Fibroblast of the aortic adventitia (primary cell): ENCODE measurements around the gene NLGN4Y. TPM values are rescaled to one million over a fixed set of nuclear protein-coding genes. Genes with fewer than 3 reads are reported as not detected.

Experiments used
- DNase-seq: peaks from one replicate; pipeline ENCODE4 v3.0.0-alpha.2; 2010; ENCODE audit warnings: low read depth
- H3K4me3 ChIP-seq: 2 replicates; pipeline ENCODE4 v1.5.1; 2011; ENCODE audit warnings: low read depth, mild to moderate bottlenecking, control low read depth, low read length, moderate library complexity
- total RNA-seq: library from RNA; depleted of rRNA; stranded (reverse); fragments of >200 nt; gene quantifications from 2 replicates; pipeline ENCODE4 v1.2.3, GENCODE V29; 2012; ENCODE audit warnings: low replicate concordance
- TF ChIP-seq, protein P1 (sequence below): IDR thresholded peaks from 2 replicates; pipeline ENCODE4 v1.5.1; 2011; ENCODE audit warnings: mild to moderate bottlenecking, low read length, control low read depth, inconsistent platforms; ENCODE audit not compliant: insufficient read depth

NLGN4Y gene
- total RNA-seq, 1 donor: not detected

DNA sequence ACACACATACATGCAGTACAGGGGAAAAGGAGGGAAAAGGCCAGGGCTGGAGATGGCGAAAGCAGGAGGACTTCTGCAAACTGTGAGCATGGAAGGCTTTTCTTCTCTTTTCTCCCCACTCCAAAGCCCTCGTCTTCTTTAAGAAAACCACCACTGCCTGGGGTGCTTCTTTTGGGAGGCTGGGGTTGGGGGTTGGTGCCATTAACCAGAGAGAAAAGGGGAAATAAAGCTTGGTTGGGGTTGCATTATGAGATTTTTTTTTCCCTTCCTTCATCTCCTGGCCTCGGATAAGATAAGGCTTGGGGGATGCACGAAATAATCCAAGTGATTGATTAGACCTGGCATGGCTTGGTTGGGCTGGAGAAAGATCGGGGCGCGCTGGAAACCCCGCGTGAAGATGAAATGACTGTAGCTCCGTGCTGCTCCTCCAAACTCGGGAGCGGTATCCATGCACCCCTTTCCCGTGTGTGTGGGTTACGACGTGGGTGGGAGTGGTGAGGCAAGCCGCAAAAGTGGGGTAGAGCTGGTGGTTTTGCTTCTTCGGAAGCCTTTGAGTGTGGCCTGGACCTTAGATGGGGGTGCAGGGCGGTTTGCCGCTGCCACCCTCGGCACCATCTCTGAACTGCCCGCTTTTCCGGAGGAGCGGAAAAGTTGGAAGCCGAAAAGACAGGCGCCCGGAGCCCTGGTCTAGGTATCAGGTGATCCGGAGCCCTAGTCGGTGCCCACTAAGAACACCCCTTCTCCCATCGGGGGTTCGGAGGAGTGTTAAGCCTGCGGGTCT lies 648 bp upstream of the NLGN4Y start:
- TF ChIP-seq, protein P1, sequence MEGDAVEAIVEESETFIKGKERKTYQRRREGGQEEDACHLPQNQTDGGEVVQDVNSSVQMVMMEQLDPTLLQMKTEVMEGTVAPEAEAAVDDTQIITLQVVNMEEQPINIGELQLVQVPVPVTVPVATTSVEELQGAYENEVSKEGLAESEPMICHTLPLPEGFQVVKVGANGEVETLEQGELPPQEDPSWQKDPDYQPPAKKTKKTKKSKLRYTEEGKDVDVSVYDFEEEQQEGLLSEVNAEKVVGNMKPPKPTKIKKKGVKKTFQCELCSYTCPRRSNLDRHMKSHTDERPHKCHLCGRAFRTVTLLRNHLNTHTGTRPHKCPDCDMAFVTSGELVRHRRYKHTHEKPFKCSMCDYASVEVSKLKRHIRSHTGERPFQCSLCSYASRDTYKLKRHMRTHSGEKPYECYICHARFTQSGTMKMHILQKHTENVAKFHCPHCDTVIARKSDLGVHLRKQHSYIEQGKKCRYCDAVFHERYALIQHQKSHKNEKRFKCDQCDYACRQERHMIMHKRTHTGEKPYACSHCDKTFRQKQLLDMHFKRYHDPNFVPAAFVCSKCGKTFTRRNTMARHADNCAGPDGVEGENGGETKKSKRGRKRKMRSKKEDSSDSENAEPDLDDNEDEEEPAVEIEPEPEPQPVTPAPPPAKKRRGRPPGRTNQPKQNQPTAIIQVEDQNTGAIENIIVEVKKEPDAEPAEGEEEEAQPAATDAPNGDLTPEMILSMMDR: no peak
- H3K4me3 ChIP-seq: no peak overlapping the region
- no peak for DNase-seq

DNA sequence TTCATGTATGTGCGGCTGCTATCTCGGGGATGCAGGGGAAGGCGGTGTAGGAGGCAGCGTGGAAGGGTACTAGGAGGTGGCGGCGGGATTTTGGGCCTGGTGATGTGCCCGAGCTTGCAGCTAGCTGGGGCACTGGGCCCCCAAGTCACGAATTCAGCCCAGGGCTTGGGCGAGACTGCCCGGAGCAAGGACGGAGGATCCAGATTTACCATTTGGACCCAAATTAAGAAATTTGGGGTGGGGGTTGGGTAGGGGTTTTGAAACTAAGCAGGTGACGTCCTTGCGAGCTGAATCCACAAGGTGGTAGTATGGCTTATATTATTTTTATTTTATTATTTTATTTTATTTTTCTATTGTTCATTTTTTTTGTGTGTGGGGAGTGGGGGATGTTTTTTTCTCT lies 986 bp downstream of the NLGN4Y start:
- H3K4me3 ChIP-seq: no peak overlapping the region
- no peak for DNase-seq

DNA sequence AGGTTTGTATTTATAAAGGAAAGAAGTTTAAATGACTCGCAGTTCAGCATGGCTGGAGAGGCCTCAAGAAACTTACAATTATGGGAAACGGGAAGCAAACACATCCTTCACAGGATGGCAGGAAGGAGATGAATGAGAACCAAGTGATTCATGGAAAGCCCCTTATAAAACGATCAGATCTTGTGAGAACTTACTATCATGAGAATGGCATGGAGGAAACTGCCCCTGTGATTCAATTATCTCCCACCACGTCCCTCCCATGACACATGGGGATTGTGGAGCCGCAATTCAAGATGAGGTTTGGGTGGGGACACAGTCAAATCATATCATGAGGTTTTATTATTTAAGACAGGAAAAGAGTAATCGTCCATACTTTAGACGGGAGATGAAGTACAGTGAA lies 4.0 kb downstream of the NLGN4Y start:
- TF ChIP-seq, protein P1: no peak
- DNase-seq: no peak
- no peak overlapping the region for H3K4me3 ChIP-seq

More for the DNA sequence above, 986 bp downstream of the NLGN4Y start:
- TF ChIP-seq, protein P1: no peak

DNA sequence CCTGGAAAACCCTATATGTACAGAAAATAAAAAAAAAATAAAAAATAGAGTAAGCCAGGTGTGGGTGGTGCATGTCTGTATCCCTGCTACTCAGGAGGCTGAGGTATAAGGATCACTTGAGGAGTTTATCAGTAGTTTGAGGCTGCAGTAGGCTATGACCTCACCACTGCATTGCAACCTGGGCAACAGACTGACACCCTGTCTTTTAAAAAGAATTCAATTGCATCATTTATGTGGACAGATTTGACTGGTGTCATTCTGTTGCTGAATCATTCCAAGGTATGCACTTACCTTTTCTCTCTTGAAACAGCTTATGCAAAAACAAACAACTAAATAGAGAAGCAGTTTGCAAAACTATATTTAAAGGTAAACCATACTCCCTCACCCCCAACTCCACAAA lies 12.4 kb downstream of the NLGN4Y start:
- TF ChIP-seq, protein P1: no peak
- H3K4me3 ChIP-seq: no peak overlapping the region
- no peak for DNase-seq

DNA sequence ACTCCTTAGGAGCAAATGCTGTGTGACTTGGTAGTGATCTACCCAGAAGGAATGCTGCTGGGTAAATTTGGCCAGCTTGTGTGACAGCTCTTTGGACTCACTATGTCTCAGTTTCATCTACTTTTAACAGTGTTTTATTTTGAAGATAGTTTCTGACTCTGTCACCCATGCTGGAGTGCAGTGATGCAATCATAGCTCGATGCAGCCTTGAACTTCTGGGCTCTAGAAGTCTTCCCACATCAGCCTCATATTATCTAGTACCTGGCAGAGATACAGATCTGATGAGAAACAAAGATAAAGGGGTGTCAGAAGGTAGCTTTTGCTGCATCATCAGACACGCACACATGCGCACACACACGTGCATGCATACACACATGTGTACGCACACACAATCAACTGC lies 19.2 kb downstream of the NLGN4Y start:
- no peak overlapping the region for H3K4me3 ChIP-seq
- TF ChIP-seq, protein P1: no peak
- no peak for DNase-seq

DNA sequence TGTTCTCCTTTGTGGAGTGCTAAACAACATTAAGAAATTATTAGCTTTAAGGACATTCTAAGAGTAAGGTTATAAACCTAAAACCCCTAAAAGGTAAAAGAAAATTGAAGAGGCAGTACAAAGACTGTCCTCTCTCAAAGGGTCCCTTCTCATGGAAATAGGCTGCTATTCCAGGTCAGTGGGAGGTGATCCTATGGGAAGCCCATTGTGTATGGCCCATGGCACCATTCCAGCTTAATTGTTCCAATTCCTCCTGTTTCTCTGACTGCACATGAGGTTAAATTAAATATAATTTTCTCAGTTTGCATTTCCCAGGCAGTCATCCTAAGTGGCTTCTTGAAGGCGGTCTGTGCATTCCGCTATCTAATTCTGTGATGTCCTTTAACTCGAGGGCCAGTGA lies 57.0 kb downstream of the NLGN4Y start:
- no peak for DNase-seq
- TF ChIP-seq, protein P1: no peak
- no peak overlapping the region for H3K4me3 ChIP-seq

DNA sequence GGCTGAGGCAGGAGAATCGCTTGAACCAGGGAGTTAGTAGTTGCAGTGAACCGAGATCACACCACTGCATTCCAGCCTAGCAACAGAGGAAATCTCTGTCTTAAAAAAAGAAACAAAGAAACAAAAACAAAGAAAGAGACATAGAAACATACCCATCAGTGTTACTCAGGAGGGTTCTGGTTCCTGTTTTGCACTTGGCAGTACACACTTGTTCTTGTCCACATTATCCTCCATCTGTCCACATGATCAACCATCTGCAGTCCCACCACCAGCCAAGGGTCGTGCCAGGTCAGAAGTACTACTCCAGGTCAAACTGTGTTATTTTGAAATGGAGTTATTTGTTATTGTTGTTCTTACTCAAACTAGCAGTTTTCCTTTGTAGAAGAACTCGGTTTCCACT lies 62.4 kb downstream of the NLGN4Y start:
- no peak for DNase-seq
- TF ChIP-seq, protein P1: no peak
- no peak overlapping the region for H3K4me3 ChIP-seq
